Keratinocyte (primary cell): ENCODE results near the gene L3MBTL4. TPM values are rescaled to one million over a fixed set of nuclear protein-coding genes. Genes with fewer than 3 reads are reported as not detected.

ENCODE experiments used
- DNase-seq: peaks from one replicate; pipeline ENCODE4 v3.0.0-alpha.2; 2011; ENCODE audit warnings: low read depth, missing footprints, low spot score
- FAIRE-seq: peaks from 2 replicates; lab custom pipeline; 2011; peaks lifted over from hg19 to GRCh38; lab: Jason Lieb, UNC
- H2AFZ ChIP-seq: 2 replicates; pipeline ENCODE4 v1.6.0; 2012; ENCODE audit warnings: low read length, control low read depth, inconsistent platforms; ENCODE audit not compliant: control insufficient read depth
- H3K27ac ChIP-seq: 2 replicates; pipeline ENCODE4 v1.5.1; 2011; ENCODE audit warnings: low read length; ENCODE audit not compliant: control insufficient read depth, insufficient read depth
- H3K27me3 ChIP-seq: 3 replicates; pipeline ENCODE4 v1.6.0; 2011; ENCODE audit warnings: low read length; ENCODE audit not compliant: control insufficient read depth, insufficient read depth; ENCODE audit errors: extremely low read depth
- H3K36me3 ChIP-seq, 2 experiments: 2 replicates in 1 of 2; 3 replicates in 1 of 2; pipeline ENCODE4 v1.5.1; 2011; ENCODE audit warnings: low read length in 2 of 2, mild to moderate bottlenecking in 1 of 2; ENCODE audit not compliant: control insufficient read depth in 2 of 2, insufficient read depth in 2 of 2; ENCODE audit errors: extremely low read depth in 1 of 2
- H3K4me1 ChIP-seq: 3 replicates; pipeline ENCODE4 v1.5.1; 2011; ENCODE audit warnings: low read length; ENCODE audit not compliant: control insufficient read depth, insufficient read depth; ENCODE audit errors: extremely low read depth
- H3K4me2 ChIP-seq: 3 replicates; pipeline ENCODE4 v1.6.0; 2011; ENCODE audit warnings: low read depth, low read length; ENCODE audit not compliant: control insufficient read depth, insufficient read depth; ENCODE audit errors: extremely low read depth
- H3K4me3 ChIP-seq, 3 experiments: fragments of 200-600 bp in 1 of 3; sonication (generic) in 1 of 3; 2 replicates in 2 of 3; 3 replicates in 1 of 3; pipeline ENCODE4 v1.5.1; 2011 to 2016; ENCODE audit warnings: low read length in 3 of 3, mild to moderate bottlenecking in 3 of 3, control low read depth in 2 of 3, inconsistent platforms in 1 of 3, low read depth in 1 of 3, mixed read lengths in 1 of 3, mixed run types in 1 of 3, moderate library complexity in 1 of 3; ENCODE audit not compliant: control insufficient read depth in 2 of 3, insufficient read depth in 2 of 3; ENCODE audit errors: extremely low read depth in 1 of 3
- H3K79me2 ChIP-seq: 2 replicates; pipeline ENCODE4 v1.6.0; 2012; ENCODE audit warnings: low read length; ENCODE audit not compliant: control insufficient read depth, insufficient read depth
- H3K9ac ChIP-seq: 3 replicates; pipeline ENCODE4 v1.6.0; 2011; ENCODE audit warnings: low read length; ENCODE audit not compliant: control insufficient read depth, insufficient read depth; ENCODE audit errors: extremely low read depth
- H3K9me1 ChIP-seq: 3 replicates; pipeline ENCODE4 v1.6.0; 2011; ENCODE audit warnings: low read length; ENCODE audit not compliant: control insufficient read depth, insufficient read depth; ENCODE audit errors: extremely low read depth
- H3K9me3 ChIP-seq: 2 replicates; pipeline ENCODE4 v1.5.1; 2012; ENCODE audit warnings: low read depth, low read length; ENCODE audit not compliant: control insufficient read depth
- H4K20me1 ChIP-seq: 3 replicates; pipeline ENCODE4 v1.6.0; 2011; ENCODE audit warnings: low read length; ENCODE audit not compliant: control insufficient read depth, insufficient read depth; ENCODE audit errors: extremely low read depth
- EZH2 ChIP-seq: IDR thresholded peaks from one replicate; pipeline ENCODE4 v1.6.1; 2012; ENCODE audit warnings: inconsistent platforms, mild to moderate bottlenecking, low read length, moderate library complexity
- dilution Hi-C: fragments of 300-500 bp; cut with MboI; formaldehyde crosslinking; loops from one replicate; pipeline ENCODE4 v1.7.0; 2020; ENCODE audit warnings: low sequenced_read_pairs; ENCODE audit not compliant: extremely low pct_ligation_motif_present
- polyA plus RNA-seq, 5 experiments: library from polyadenylated mRNA; depleted of rRNA in 3 of 5; stranded (reverse) in 3 of 5; stranded (forward) in 1 of 5; unstranded in 1 of 5; fragments of >200 nt; gene quantifications; 1 replicate in 1 of 5; 2 replicates in 3 of 5; 3 replicates in 1 of 5; pipeline versions ENCODE4 v1.2.1 to v1.2.3, GENCODE V29; 2011 to 2012; ENCODE audit warnings: missing spikeins in 2 of 5, low read depth in 1 of 5, low replicate concordance in 1 of 5
- TF ChIP-seq, protein P1 (sequence below), 3 experiments: IDR thresholded peaks in 1 of 3; conservative IDR thresholded peaks in 1 of 3; optimal IDR thresholded peaks in 1 of 3; 2 replicates in 2 of 3; 3 replicates in 1 of 3; pipeline versions ENCODE3 to v1.5.1; 2011; ENCODE audit warnings: low read length in 3 of 3, mild to moderate bottlenecking in 3 of 3, moderate library complexity in 2 of 3, control low read depth in 1 of 3, inconsistent platforms in 1 of 3; ENCODE audit not compliant: insufficient read depth in 2 of 3; ENCODE audit errors: extremely low read depth in 1 of 3

Gene L3MBTL4
- polyA plus RNA-seq, 1 donor (not counting 4 experiments of a cell fraction or from before 2014, with no cell fraction given), result 0.17 TPM

DNA sequence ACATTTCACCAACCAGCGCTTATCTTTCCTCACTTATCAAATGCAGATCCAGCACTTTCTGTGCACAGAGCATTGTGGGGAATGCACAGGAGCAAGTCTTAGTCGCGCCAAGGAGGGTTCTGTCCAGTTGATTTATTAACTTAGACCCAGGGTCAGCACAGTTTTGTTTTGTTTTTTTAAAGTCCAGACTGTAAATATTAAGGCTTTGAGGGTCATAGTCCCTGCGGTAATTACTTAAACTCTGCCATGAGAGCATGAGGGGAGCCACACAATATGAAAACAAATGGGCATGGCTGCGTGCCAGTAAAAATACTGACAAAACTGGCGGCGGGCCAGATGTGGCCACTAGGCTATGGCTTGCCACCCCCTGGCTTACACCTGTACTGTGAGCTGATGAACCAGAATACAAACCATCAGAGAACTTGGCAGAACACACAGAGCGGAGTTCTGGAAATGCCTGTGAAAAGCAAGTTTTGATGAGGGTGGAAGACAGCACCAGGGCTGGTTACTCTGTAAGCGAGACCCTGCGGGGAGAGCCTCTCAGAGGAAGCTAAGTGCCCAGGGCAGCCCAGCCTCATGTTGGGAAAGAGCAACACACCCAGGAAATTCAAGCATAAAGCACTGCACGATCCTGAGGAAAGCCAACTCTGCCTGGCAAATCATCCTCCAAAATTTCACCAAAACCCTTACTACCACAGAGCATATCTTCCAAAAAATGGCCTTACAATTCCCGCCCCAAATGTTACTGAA lies 43.6 kb downstream of the L3MBTL4 start:
- no peak for TF ChIP-seq EZH2
- TF ChIP-seq, protein P1, sequence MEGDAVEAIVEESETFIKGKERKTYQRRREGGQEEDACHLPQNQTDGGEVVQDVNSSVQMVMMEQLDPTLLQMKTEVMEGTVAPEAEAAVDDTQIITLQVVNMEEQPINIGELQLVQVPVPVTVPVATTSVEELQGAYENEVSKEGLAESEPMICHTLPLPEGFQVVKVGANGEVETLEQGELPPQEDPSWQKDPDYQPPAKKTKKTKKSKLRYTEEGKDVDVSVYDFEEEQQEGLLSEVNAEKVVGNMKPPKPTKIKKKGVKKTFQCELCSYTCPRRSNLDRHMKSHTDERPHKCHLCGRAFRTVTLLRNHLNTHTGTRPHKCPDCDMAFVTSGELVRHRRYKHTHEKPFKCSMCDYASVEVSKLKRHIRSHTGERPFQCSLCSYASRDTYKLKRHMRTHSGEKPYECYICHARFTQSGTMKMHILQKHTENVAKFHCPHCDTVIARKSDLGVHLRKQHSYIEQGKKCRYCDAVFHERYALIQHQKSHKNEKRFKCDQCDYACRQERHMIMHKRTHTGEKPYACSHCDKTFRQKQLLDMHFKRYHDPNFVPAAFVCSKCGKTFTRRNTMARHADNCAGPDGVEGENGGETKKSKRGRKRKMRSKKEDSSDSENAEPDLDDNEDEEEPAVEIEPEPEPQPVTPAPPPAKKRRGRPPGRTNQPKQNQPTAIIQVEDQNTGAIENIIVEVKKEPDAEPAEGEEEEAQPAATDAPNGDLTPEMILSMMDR (optimal IDR thresholded peaks at IDR 0.05 in 1 of 3, IDR thresholded peaks at IDR 0.05 in 1 of 3, conservative IDR thresholded peaks at IDR 0.05 in 1 of 3; ENCODE audit: extremely low read depth in 1 of 3, insufficient read depth in 2 of 3, low read length in 3 of 3), result no peak
- Histone ChIP-seq H3K9me1 (no peaks in the 10 kb centered on the region), H3K4me2 (no peak overlapping the region), H3K36me3 (no peaks in the 10 kb centered on the region), H3K4me3 (no peak overlapping the region), H3K9ac (no peak overlapping the region), H3K27me3 (no peaks in the 10 kb centered on the region), H3K79me2 (no peaks in the 10 kb centered on the region), H3K4me1 (no peaks in the 10 kb centered on the region), H4K20me1 (no peaks in the 10 kb centered on the region), H3K27ac (no peak overlapping the region), H3K9me3 (no peaks in the 10 kb centered on the region), H2AFZ (no peak overlapping the region)
- FAIRE-seq (no peak), DNase-seq (no peak)
- dilution Hi-C loops, result no loop called here

DNA sequence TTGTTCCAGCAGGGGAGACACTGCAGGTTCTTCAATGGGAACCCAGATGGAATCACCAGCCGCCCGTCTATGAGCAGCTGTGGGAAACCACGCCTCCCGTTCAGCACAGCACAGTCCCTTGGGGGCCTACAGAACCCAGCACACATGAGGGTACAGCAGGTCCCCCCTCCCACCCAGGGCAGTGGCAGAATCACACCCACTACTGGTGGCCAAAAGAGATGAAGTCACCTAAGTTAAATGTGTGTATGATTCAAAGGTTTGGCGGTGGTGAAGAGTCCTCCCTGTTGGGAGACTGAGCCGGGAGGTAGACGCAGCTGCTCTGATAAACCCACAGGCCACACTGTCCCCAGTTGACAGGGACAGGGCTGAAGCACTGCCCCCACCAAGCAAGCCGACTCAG lies 44.3 kb downstream of the L3MBTL4 start:
- Histone ChIP-seq H3K4me3 (no peak overlapping the region), H3K4me1 (no peaks in the 10 kb centered on the region), H3K9me1 (no peaks in the 10 kb centered on the region), H3K27ac (no peak overlapping the region), H3K4me2 (no peak overlapping the region), H4K20me1 (no peaks in the 10 kb centered on the region), H3K9ac (no peak overlapping the region), H3K79me2 (no peaks in the 10 kb centered on the region), H3K27me3 (no peaks in the 10 kb centered on the region), H2AFZ (no peak overlapping the region), H3K9me3 (no peaks in the 10 kb centered on the region), H3K36me3 (no peaks in the 10 kb centered on the region)
- FAIRE-seq (no peak), DNase-seq (no peak)
- TF ChIP-seq EZH2, result no peak
- TF ChIP-seq, protein P1 (optimal IDR thresholded peaks at IDR 0.05 in 1 of 3, IDR thresholded peaks at IDR 0.05 in 1 of 3, conservative IDR thresholded peaks at IDR 0.05 in 1 of 3; ENCODE audit: extremely low read depth in 1 of 3, insufficient read depth in 2 of 3, low read length in 3 of 3), result no peak
- dilution Hi-C loops, result no loop called here
